Epithelial cell of proximal tubule (primary cell): ENCODE data around the gene ADARB2. TPM values are rescaled to one million over a fixed set of nuclear protein-coding genes. Genes with fewer than 3 reads are reported as not detected.

ENCODE experiments used
- DNase-seq: peaks from one replicate; pipeline ENCODE4 v3.0.0-alpha.2; 2011; ENCODE audit warnings: low read depth
- H3K4me3 ChIP-seq: 2 replicates; pipeline ENCODE4 v1.5.1; 2011; ENCODE audit warnings: low read depth, mild to moderate bottlenecking, low read length
- CTCF ChIP-seq: conservative IDR thresholded peaks from 2 replicates; pipeline ENCODE4 v1.5.1; 2012; ENCODE audit warnings: low read depth, mild to moderate bottlenecking, low read length
- total RNA-seq: library from RNA; depleted of rRNA; stranded (reverse); fragments of >200 nt; gene quantifications from 2 replicates; pipeline ENCODE4 v1.2.3, GENCODE V29; 2015

The ADARB2 gene
- total RNA-seq, 1 donor from 2014 or later: 0.63 TPM

GRCh38 chr10:1180071-1180730, 557.1 kb downstream of the ADARB2 start:
- no peak overlapping the region for H3K4me3 ChIP-seq
- no peak for DNase-seq
- no peak for TF ChIP-seq CTCF

GRCh38 chr10:1179346-1180070, 557.8 kb downstream of the ADARB2 start:
- no peak for TF ChIP-seq CTCF
- H3K4me3 ChIP-seq: no peak overlapping the region
- DNase-seq: no peak

- no peak for TF ChIP-seq CTCF
- H3K4me3 ChIP-seq: no peak overlapping the region
- DNase-seq: no peak
Observed at GRCh38 chr10:1178506-1178905, 558.8 kb downstream of the ADARB2 start.

- no peak overlapping the region for H3K4me3 ChIP-seq
- TF ChIP-seq CTCF: no peak
- DNase-seq: no peak
Observed at GRCh38 chr10:1177936-1178335, 559.4 kb downstream of the ADARB2 start.

GRCh38 chr10:1175956-1176565, 561.3 kb downstream of the ADARB2 start:
- no peak overlapping the region for H3K4me3 ChIP-seq
- TF ChIP-seq CTCF: no peak
- DNase-seq: no peak

- no peak for DNase-seq
- H3K4me3 ChIP-seq: no peak overlapping the region
- TF ChIP-seq CTCF: no peak
Observed at GRCh38 chr10:1174022-1174421, 563.3 kb downstream of the ADARB2 start.

GRCh38 chr10:1173091-1173490, 564.2 kb downstream of the ADARB2 start:
- no peak for DNase-seq
- no peak overlapping the region for H3K4me3 ChIP-seq

More at GRCh38 chr10:1173091-1173490, 564.2 kb downstream of the ADARB2 start:
- TF ChIP-seq CTCF: no peak
